Measurements from ENCODE around the gene SMIM5.

Gene SMIM5

DNA sequence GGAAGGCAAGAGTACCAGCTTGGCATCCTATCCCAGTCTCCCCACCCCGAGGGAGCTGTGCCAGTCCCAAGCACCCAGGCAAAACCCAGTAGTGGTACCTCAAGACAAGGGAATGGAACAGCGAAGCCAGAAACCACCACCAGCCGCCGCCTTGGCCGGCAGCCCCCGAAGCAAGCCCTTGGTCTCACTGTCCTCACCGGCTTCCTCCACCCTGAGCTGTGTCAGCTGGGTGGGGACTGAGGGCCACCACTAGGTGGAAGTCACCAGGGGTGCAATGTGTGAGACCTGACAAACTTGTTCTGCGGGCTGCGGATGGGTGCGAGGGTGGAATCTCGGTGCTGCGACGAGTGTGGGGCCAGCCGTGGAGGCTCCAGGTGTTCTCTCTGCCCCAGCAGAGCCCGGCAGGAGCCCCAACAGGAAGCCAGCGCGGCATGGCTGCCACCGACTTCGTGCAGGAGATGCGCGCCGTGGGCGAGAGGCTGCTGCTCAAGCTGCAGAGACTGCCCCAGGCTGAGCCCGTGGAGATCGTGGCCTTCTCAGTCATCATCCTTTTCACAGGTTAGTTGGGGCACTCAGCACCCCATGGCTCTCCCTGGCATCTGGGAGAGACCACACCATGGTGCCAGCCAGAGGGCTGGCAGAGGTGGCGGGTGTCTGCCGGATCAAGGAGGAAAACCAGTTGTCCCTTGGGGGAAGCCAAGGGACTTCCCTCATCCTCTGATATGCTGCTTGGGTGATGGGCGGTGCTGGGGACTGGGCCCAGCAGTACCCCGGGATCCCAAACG lies 6.7 kb downstream of the SMIM5 start:
- no peaks in the 10 kb centered on the region for H3K27me3 ChIP-seq (replicated peaks; ENCODE audit: insufficient read depth, low read length)
- no peak for DNase-seq
- no peaks in the 10 kb centered on the region for H3K9me2 ChIP-seq (replicated peaks; ENCODE audit: insufficient read depth, low read length)
- no peaks in the 10 kb centered on the region for H4K20me1 ChIP-seq (ENCODE audit: insufficient read depth, low read length)
- no peak overlapping the region for H3K4me3 ChIP-seq (ENCODE audit: low read length)
- no peak overlapping the region for H3K4me2 ChIP-seq (ENCODE audit: low read depth, low read length)
- no peaks in the 10 kb centered on the region for H3K36me3 ChIP-seq (replicated peaks; ENCODE audit: insufficient read depth, low read length)
- no peaks in the 10 kb centered on the region for H3K9me3 ChIP-seq (replicated peaks; ENCODE audit: insufficient read depth, low read length)
- H3K4me1 ChIP-seq (ENCODE audit: low read length), result peaks cover 32% of the 10 kb centered on the region
- H3K9ac ChIP-seq (ENCODE audit: low read length), result no peak overlapping the region
- TF ChIP-seq EZH2 (optimal IDR thresholded peaks at IDR 0.05; ENCODE audit: low read depth, low read length) (no peak), EZH2phosphoT487 (IDR thresholded peaks at IDR 0.05; ENCODE audit: low read length) (no peak)
- TF ChIP-seq, protein P1, sequence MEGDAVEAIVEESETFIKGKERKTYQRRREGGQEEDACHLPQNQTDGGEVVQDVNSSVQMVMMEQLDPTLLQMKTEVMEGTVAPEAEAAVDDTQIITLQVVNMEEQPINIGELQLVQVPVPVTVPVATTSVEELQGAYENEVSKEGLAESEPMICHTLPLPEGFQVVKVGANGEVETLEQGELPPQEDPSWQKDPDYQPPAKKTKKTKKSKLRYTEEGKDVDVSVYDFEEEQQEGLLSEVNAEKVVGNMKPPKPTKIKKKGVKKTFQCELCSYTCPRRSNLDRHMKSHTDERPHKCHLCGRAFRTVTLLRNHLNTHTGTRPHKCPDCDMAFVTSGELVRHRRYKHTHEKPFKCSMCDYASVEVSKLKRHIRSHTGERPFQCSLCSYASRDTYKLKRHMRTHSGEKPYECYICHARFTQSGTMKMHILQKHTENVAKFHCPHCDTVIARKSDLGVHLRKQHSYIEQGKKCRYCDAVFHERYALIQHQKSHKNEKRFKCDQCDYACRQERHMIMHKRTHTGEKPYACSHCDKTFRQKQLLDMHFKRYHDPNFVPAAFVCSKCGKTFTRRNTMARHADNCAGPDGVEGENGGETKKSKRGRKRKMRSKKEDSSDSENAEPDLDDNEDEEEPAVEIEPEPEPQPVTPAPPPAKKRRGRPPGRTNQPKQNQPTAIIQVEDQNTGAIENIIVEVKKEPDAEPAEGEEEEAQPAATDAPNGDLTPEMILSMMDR (IDR thresholded peaks at IDR 0.05; ENCODE audit: low read length), result no peak
- H3F3A ChIP-seq (ENCODE audit: insufficient read depth, low read length), result peaks cover 13% of the 10 kb centered on the region
- H3K79me2 ChIP-seq (ENCODE audit: low read length), result peaks cover 18% of the 10 kb centered on the region; the same call in 1 of the 2 replicates
- no peak overlapping the region for H2AFZ ChIP-seq (ENCODE audit: low read length)
- no peak overlapping the region for H3K27ac ChIP-seq (ENCODE audit: low read length)

DNA sequence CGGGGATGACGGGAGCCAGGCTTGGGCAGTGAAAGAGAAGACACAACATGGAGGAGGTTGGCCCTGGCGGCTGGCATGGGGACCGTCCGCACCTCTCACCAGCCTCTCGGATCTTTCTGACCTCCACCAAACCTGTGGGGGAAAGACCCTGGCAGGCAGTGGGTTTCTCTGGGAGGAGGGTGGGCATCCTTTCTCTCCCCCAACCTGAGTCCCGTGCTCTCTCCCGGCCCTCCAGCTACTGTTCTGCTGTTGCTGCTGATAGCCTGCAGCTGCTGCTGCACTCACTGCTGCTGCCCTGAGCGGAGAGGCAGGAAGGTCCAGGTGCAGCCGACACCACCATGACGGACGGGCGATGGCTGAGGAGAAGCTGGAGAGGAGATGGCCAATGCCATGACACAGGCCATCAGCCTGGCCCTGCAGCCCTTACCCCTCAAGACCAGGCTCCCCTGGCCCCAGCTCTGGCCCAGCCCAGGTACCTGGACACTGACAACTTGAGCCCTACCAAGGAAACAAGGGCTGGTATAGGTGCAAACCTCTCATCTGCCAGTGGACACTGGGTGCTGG lies 7.4 kb downstream of the SMIM5 start:
- no peaks in the 10 kb centered on the region for H4K20me1 ChIP-seq (ENCODE audit: insufficient read depth, low read length)
- peaks cover 18% of the 10 kb centered on the region; the same call in 1 of the 2 replicates for H3K79me2 ChIP-seq (ENCODE audit: low read length)
- H3K9me2 ChIP-seq (replicated peaks; ENCODE audit: insufficient read depth, low read length), result no peaks in the 10 kb centered on the region
- H3K9me3 ChIP-seq (replicated peaks; ENCODE audit: insufficient read depth, low read length), result no peaks in the 10 kb centered on the region
- TF ChIP-seq, protein P1 (IDR thresholded peaks at IDR 0.05; ENCODE audit: low read length), result no peak
- TF ChIP-seq EZH2 (optimal IDR thresholded peaks at IDR 0.05; ENCODE audit: low read depth, low read length) (no peak), EZH2phosphoT487 (IDR thresholded peaks at IDR 0.05; ENCODE audit: low read length) (no peak)
- H3K4me3 ChIP-seq (ENCODE audit: low read length), result no peak overlapping the region
- H3K27ac ChIP-seq (ENCODE audit: low read length), result no peak overlapping the region
- H3K36me3 ChIP-seq (replicated peaks; ENCODE audit: insufficient read depth, low read length), result no peaks in the 10 kb centered on the region
- H3F3A ChIP-seq (ENCODE audit: insufficient read depth, low read length), result peaks cover 20% of the 10 kb centered on the region
- no peak overlapping the region for H2AFZ ChIP-seq (ENCODE audit: low read length)
- peaks cover 37% of the 10 kb centered on the region for H3K4me1 ChIP-seq (ENCODE audit: low read length)
- H3K27me3 ChIP-seq (replicated peaks; ENCODE audit: insufficient read depth, low read length), result no peaks in the 10 kb centered on the region
- DNase-seq, result no peak
- no peak overlapping the region for H3K9ac ChIP-seq (ENCODE audit: low read length)
- no peak overlapping the region for H3K4me2 ChIP-seq (ENCODE audit: low read depth, low read length)

DNA sequence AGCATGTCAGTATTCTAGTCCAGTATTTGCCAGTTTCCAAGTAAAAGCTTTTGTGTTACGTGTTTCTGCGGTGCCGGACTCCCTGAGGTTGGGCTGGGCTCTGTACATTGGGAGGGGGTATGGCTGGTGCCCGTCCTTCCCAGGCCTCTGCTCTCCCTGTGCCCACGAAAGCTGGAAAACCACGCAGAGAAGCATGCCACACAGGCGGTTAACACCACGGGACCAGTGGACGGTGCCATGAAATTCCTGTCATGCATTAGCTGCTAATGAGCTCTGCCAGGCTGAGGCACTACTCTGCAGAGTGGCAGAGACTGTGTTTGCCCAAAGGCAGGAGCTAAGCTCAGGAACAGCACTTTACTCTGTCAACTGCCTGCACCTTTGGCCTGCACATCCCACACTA lies 8.1 kb downstream of the SMIM5 start:
- H4K20me1 ChIP-seq (ENCODE audit: insufficient read depth, low read length), result no peaks in the 10 kb centered on the region
- H3K4me2 ChIP-seq (ENCODE audit: low read depth, low read length), result no peak overlapping the region
- H3K27me3 ChIP-seq (replicated peaks; ENCODE audit: insufficient read depth, low read length), result no peaks in the 10 kb centered on the region
- H3K27ac ChIP-seq (ENCODE audit: low read length), result no peak overlapping the region
- H2AFZ ChIP-seq (ENCODE audit: low read length), result no peak overlapping the region
- no peaks in the 10 kb centered on the region for H3K36me3 ChIP-seq (replicated peaks; ENCODE audit: insufficient read depth, low read length)
- H3K4me1 ChIP-seq (ENCODE audit: low read length), result peaks cover 43% of the 10 kb centered on the region
- H3K9me3 ChIP-seq (replicated peaks; ENCODE audit: insufficient read depth, low read length), result no peaks in the 10 kb centered on the region
- H3K9ac ChIP-seq (ENCODE audit: low read length), result no peak overlapping the region
- no peak for DNase-seq
- H3K9me2 ChIP-seq (replicated peaks; ENCODE audit: insufficient read depth, low read length), result no peaks in the 10 kb centered on the region
- no peak for TF ChIP-seq EZH2 (optimal IDR thresholded peaks at IDR 0.05; ENCODE audit: low read depth, low read length)
- no peak for TF ChIP-seq EZH2phosphoT487 (IDR thresholded peaks at IDR 0.05; ENCODE audit: low read length)
- TF ChIP-seq, protein P1 (IDR thresholded peaks at IDR 0.05; ENCODE audit: low read length), result no peak
- peaks cover 27% of the 10 kb centered on the region for H3F3A ChIP-seq (ENCODE audit: insufficient read depth, low read length)
- H3K4me3 ChIP-seq (ENCODE audit: low read length), result no peak overlapping the region
- peaks cover 18% of the 10 kb centered on the region; the same call in 1 of the 2 replicates for H3K79me2 ChIP-seq (ENCODE audit: low read length)

Measured in MM.1S (cell line).